K562 (cell line): ENCODE measurements around the gene SLC35D2. TPM values are rescaled to one million over a fixed set of nuclear protein-coding genes. Genes with fewer than 3 reads are reported as not detected.
A peak's percentile ranks its signal among the peaks of the same experiment; 100 is the strongest.

Experiments
- ATAC-seq: fragments of 200-7000 bp; cut with Tn5 transposase; 3 replicates; pipeline ENCODE4 v1.9.1; 2020; ENCODE audit warnings: moderate library complexity
- BruUV-seq: library from RNA; stranded (reverse); fragments of 400-500 nt; replicated peaks from 2 replicates; lab custom pipeline; 2021; lab: Mats Ljungman, UMichigan
- CTCF ChIA-PET: fragments of 300-600 bp; formaldehyde crosslinking; extraction: SDS; loops from one replicate; lab custom pipeline; 2021; ENCODE audit warnings: low intra/inter-chr PET ratio; lab: Yijun Ruan, JAX
- POLR2A ChIA-PET: fragments of 300-600, 350-650 bp; sonication (Branson Sonifier 250); formaldehyde crosslinking; extraction: SDS; loops from one replicate; lab custom pipeline; 2021; ENCODE audit warnings: antibody characterized with exemption, inconsistent platforms; lab: Yijun Ruan, JAX
- DNase-seq, 4 experiments: peaks; one replicate each; pipeline versions ENCODE4 v3.0.0 to v3.0.0-alpha.2; 2011 to 2018; ENCODE audit warnings: low spot score in 3 of 4, mixed read lengths in 3 of 4; ENCODE audit errors: extremely low read depth in 1 of 4
- FAIRE-seq: peaks from 2 replicates; lab custom pipeline; 2011; peaks lifted over from hg19 to GRCh38; lab: Jason Lieb, UNC
- H2AFZ ChIP-seq: 2 replicates; pipeline ENCODE4 v1.6.0; 2011; ENCODE audit warnings: low read depth, low read length, control low read depth, inconsistent platforms
- H3K27ac ChIP-seq: fragments of 200-600 bp; 3 replicates; pipeline ENCODE4 v1.8.0; 2011; ENCODE audit warnings: low read depth, mild to moderate bottlenecking, control low read depth, inconsistent platforms, low read length, moderate library complexity, mixed read lengths; ENCODE audit errors: extremely low read depth
- H3K27me3 ChIP-seq, 2 experiments: fragments of 300-600 bp in 1 of 2; 2 replicates in 1 of 2; 3 replicates in 1 of 2; pipeline versions ENCODE4 v1.6.0 to v1.8.0; 2011; ENCODE audit warnings: inconsistent platforms in 2 of 2, low read length in 2 of 2, mild to moderate bottlenecking in 1 of 2, mixed read lengths in 1 of 2, moderate library complexity in 1 of 2; ENCODE audit not compliant: control insufficient read depth in 2 of 2, insufficient read depth in 2 of 2
- H3K36me3 ChIP-seq: fragments of 300-600 bp; 3 replicates; pipeline ENCODE4 v1.8.0; 2011; ENCODE audit warnings: mild to moderate bottlenecking, low read length, inconsistent platforms; ENCODE audit not compliant: control insufficient read depth, insufficient read depth
- H3K4me1 ChIP-seq, 2 experiments: fragments of 200-600 bp in 1 of 2; replicated peaks in 1 of 2; 2 replicates in 1 of 2; 3 replicates in 1 of 2; pipeline versions ENCODE4 v1.5.1 to v1.8.0; 2011; ENCODE audit warnings: inconsistent platforms in 2 of 2, low read length in 2 of 2, mild to moderate bottlenecking in 1 of 2, mixed read lengths in 1 of 2, moderate library complexity in 1 of 2; ENCODE audit not compliant: control insufficient read depth in 2 of 2, insufficient read depth in 2 of 2
- H3K4me2 ChIP-seq: 2 replicates; pipeline ENCODE4 v1.6.1; 2011; ENCODE audit warnings: low read length, control low read depth, inconsistent platforms, mixed read lengths; ENCODE audit not compliant: insufficient read depth
- H3K4me3 ChIP-seq: fragments of 200-600 bp; sonication (generic), shearing (Covaris generic); 2 replicates; pipeline ENCODE4 v1.5.1; 2016; ENCODE audit warnings: control low read depth, inconsistent platforms
- H3K79me2 ChIP-seq: fragments of 200-600 bp; 3 replicates; pipeline ENCODE4 v1.8.0; 2011; ENCODE audit warnings: low read length, inconsistent platforms; ENCODE audit not compliant: control insufficient read depth, insufficient read depth
- H3K9ac ChIP-seq, 2 experiments: 2 replicates each; pipeline versions ENCODE4 v1.6.0 to v1.6.1; 2011; ENCODE audit warnings: low read depth in 2 of 2, low read length in 2 of 2, control low read depth in 1 of 2, inconsistent platforms in 1 of 2, mild to moderate bottlenecking in 1 of 2, mixed read lengths in 1 of 2; ENCODE audit not compliant: insufficient read depth in 1 of 2
- H3K9me1 ChIP-seq: one replicate; pipeline ENCODE4 v1.6.0; 2011; ENCODE audit warnings: inconsistent platforms, mild to moderate bottlenecking, low read length, moderate library complexity; ENCODE audit not compliant: control insufficient read depth, insufficient read depth
- H3K9me3 ChIP-seq: replicated peaks from 2 replicates; pipeline ENCODE4 v1.5.1; 2011; ENCODE audit warnings: low read depth, low read length, inconsistent platforms; ENCODE audit not compliant: control insufficient read depth, insufficient read depth
- H4K20me1 ChIP-seq: replicated peaks from 2 replicates; pipeline ENCODE4 v1.6.1; 2011; ENCODE audit warnings: low read length, inconsistent platforms, mixed read lengths; ENCODE audit not compliant: control insufficient read depth, insufficient read depth
- BCOR ChIP-seq: fragments of 450-650 bp; IDR thresholded peaks from 2 replicates; pipeline ENCODE4 v1.6.1; 2016
- ETV1 ChIP-seq: fragments of 450-650 bp; conservative IDR thresholded peaks from 2 replicates; pipeline ENCODE4 v1.6.1; 2016; ENCODE audit warnings: missing genetic modification characterization, control low read depth, low read depth, missing compliant biosample characterization
- GABPA ChIP-seq: fragments of 200-800 bp; sonication (Bioruptor generic); conservative IDR thresholded peaks from 2 replicates; pipeline ENCODE4 v1.6.1; 2016; ENCODE audit warnings: low read depth, missing genetic modification characterization, missing compliant biosample characterization
- HNRNPL ChIP-seq: fragments of 200-400 bp; formaldehyde crosslinking; IDR thresholded peaks from 2 replicates; pipeline ENCODE4 v1.6.1; 2017; ENCODE audit warnings: low read depth, mild to moderate bottlenecking, low read length
- HNRNPUL1 ChIP-seq: fragments of 200-400 bp; formaldehyde crosslinking; IDR thresholded peaks from 2 replicates; pipeline ENCODE4 v1.6.1; 2017; ENCODE audit warnings: low read length
- KAT8 ChIP-seq: fragments of 450-650 bp; IDR thresholded peaks from 2 replicates; pipeline ENCODE4 v1.6.1; 2016; ENCODE audit warnings: low read depth, mild to moderate bottlenecking
- NFE2 ChIP-seq: IDR thresholded peaks from 2 replicates; pipeline ENCODE4 v1.6.1; 2014; ENCODE audit warnings: antibody characterized with exemption, low read depth
- TBP ChIP-seq: optimal IDR thresholded peaks from 2 replicates; pipeline ENCODE3; 2011; ENCODE audit warnings: low read depth, low read length, improper control_type of control experiment
- ZFX ChIP-seq: sonication (generic); formaldehyde crosslinking; IDR thresholded peaks from 2 replicates; pipeline ENCODE4 v1.8.0; 2022; ENCODE audit warnings: mild to moderate bottlenecking, missing genetic modification reagents, moderate library complexity
- ZNF551 ChIP-seq: fragments of 250-450 bp; sonication (Bioruptor Pico); IDR thresholded peaks from 2 replicates; pipeline ENCODE4 v1.5.0; 2021; ENCODE audit warnings: mild to moderate bottlenecking, moderate library complexity
- ZNF766 ChIP-seq: fragments of 200-800 bp; sonication (Bioruptor generic); conservative IDR thresholded peaks from 2 replicates; pipeline ENCODE4 v1.6.1; 2016; ENCODE audit warnings: missing genetic modification characterization, missing compliant biosample characterization
- WGBS: fragments of 100-300 bp; shearing (Covaris generic); methylation state at CpG from one replicate; pipeline ENCODE4 v1.1.6; 2016; ENCODE audit warnings: low coverage, mixed read lengths; ENCODE audit not compliant: insufficient coverage; ENCODE audit errors: missing lambda C conversion rate; 5-methylcytosine and 5-hydroxymethylcytosine counted together
- in situ Hi-C: fragments of 300-500 bp; cut with MboI; formaldehyde crosslinking; loops from 4 replicates; pipeline ENCODE4 v1.15.0; 2018; ENCODE audit warnings: inconsistent platforms, mixed read lengths
- intact Hi-C: fragments of 100-400 bp; cut with micrococcal nuclease; formaldehyde crosslinking; loops from 2 replicates; pipeline ENCODE4 v1.14.2; 2022
- polyA plus RNA-seq, 8 experiments: library from polyadenylated mRNA; depleted of rRNA in 4 of 8; stranded (reverse) in 5 of 8; unstranded in 3 of 8; fragments of >200 nt; fragmentation: Nextera tagmentation in 2 of 8; fragmentation: Illumina TruSeq in 1 of 8; extraction: Ambion mirVana in 2 of 8; extraction: Trizol in 1 of 8; gene quantifications; 2 replicates each; pipeline versions ENCODE4 v1.2.1 to v1.2.3, GENCODE V29; 2011 to 2014; ENCODE audit warnings: inconsistent platforms in 1 of 8, missing spikeins in 1 of 8
- total RNA-seq, 7 experiments: library from RNA; depleted of rRNA in 6 of 7; stranded (reverse); fragments of >200 nt in 6 of 7; fragmentation: Illumina TruSeq in 2 of 7; extraction: Trizol in 2 of 7; gene quantifications; 2 replicates each; pipeline versions ENCODE4 v1.2.1 to v1.2.3, GENCODE V29; 2011 to 2021; ENCODE audit warnings: low replicate concordance in 1 of 7
- TF ChIP-seq, protein P1 (sequence below): fragments of 250-450 bp; sonication (Bioruptor Pico); IDR thresholded peaks from 2 replicates; pipeline ENCODE4 v1.8.0; 2022; ENCODE audit warnings: moderate library complexity, mild to moderate bottlenecking, inconsistent platforms
- TF ChIP-seq, protein P2 (sequence below): IDR thresholded peaks from 2 replicates; pipeline ENCODE4 v1.6.1; 2011; ENCODE audit not compliant: insufficient read length; ENCODE audit errors: extremely low read depth
- TF ChIP-seq, protein P3 (sequence below): fragments of 450-650 bp; IDR thresholded peaks from one replicate; pipeline ENCODE4 v1.6.1; 2018; ENCODE audit warnings: mild to moderate bottlenecking, moderate library complexity; ENCODE audit not compliant: partially characterized antibody
- TF ChIP-seq, protein P4 (sequence below): fragments of 450-650 bp; formaldehyde crosslinking; IDR thresholded peaks from 2 replicates; pipeline ENCODE4 v1.4.0; 2022; ENCODE audit warnings: mild to moderate bottlenecking, moderate library complexity

Gene SLC35D2
- total and polyA plus RNA-seq, 9 of the 15 experiments (the other 6 are each of a cell fraction or from before 2014, with no cell fraction given): 2.9 to 14.9 (median 11.7) TPM

DNA sequence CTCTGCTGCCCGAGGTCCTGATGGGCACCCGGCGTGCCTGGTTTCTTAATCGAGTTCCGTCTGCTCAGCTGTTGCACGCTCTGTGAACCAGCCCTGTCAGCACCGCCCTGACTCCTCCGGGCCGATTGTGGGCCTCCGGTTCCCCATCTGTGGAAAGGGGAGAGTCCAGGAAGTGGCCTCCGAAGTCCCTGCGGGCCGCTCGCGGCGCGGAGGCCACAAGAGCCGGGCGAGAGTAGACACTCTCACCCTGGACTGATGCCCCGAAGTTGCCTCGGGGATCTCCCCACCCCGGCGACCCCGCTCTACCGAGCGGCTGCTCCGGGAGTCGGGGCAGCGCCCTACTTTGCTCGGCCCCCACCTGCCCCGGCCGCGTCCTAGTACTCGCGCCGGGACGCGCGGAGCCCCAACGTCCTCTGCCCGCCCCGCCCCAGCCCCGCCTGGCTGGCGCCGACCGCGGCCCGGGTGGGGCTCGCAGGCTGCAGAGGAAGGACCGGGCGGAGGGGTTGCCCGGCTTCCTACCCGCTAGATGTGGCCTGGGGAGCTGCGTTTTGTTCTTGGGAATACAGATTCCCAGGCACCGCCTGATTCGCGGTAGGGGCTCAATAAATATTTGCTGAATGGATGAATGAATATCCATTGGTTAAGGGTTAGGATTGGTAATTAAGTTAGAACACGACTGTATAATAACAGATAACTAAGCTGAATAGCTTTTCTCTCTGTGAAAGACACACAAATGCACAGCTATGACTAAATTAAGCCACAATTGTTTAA lies 35.6 kb upstream of the SLC35D2 start (continued):
- TF ChIP-seq GABPA: peak; percentile 40
- peak; percentile 63 for TF ChIP-seq TBP
- TF ChIP-seq, protein P1, sequence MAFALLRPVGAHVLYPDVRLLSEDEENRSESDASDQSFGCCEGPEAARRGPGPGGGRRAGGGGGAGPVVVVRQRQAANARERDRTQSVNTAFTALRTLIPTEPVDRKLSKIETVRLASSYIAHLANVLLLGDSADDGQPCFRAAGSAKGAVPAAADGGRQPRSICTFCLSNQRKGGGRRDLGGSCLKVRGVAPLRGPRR (CRISPR knock-in tag): no peak

DNA sequence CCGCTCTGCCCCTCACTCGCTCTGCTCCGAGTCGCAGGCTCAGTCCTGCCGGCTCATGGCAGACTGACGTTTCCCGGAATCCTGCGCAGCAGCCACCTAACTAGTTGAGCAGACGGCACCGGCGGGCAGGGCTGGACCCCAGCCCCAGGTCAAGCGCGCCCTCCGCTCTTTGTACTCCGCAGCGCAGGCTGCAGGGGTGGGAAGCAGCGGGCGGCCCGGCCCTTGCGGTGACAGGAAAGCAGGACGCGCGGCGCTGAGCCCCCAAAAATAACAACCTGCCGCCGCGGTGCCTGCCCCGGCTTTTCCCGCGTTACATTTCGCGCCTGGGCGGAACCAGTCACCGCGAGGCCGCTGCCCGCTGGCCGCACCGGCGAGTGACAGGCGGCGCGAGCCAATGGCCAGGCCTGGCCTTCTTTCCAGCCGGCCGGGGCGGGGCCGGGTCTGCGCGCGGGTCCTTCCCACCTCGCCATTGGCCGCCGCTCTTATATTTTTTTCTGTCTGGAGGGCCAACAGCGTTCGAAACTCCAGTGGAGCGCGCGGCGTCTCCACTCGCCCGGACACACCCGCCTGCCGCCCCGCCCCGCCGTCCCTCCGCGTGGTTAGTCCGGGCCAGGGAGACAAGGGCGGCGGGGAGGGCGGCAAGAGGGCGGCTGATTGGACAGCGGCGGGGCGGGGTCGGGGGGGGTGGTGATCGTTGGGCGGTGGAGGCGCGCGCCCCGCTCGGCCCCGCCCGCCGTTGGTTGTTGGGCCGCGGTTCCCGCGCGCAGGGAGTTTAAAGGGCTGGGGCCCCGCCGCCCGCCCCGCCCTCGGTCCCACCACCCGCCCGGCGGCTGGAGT lies 34.8 kb upstream of the SLC35D2 start, which contains the start of gene ZNF367:
Gene ZNF367 (minus strand): TSS at position 288 of the 837 bp plus-strand sequence. CDS start 338 bp downstream, outside the sequence.
- H3K27ac ChIP-seq: peak within 1 kb of the TSS; percentile 100
- H3K27me3 ChIP-seq: no peaks in the 10 kb centered on the region
- H3K9ac ChIP-seq: peak within 1 kb of the TSS; percentile 99 to 100
- H2AFZ ChIP-seq: peak within 1 kb of the TSS; percentile 73
- H3K36me3 ChIP-seq: peaks cover 19% of the 10 kb centered on the region; the same call in 2 of the 3 replicates
- intact Hi-C loops (loop anchor here (5.0 to 10.0 kb wide), 2 partner anchors 76 to 94 kb away; no protein-coding TSS in a partner anchor), in situ Hi-C loops (no loop called here)
- POLR2A ChIA-PET: no interaction called here
- ATAC-seq (peak; percentile 88), DNase-seq (peak; percentile 89 to 97 (median 94)), FAIRE-seq (peak; percentile 49)
- peaks cover 16% of the 10 kb centered on the region for H4K20me1 ChIP-seq
- CTCF ChIA-PET: no interaction called here
- peak within 1 kb of the TSS; percentile 98 for H3K4me2 ChIP-seq
- 1% methylated on average over 44 of the region's 100 CpGs for WGBS
- peaks cover 23 to 26% of the 10 kb centered on the region in 2 experiments; a peak in 4 of 5 replicates for H3K4me1 ChIP-seq
- peaks cover 57% of the 10 kb centered on the region for H3K79me2 ChIP-seq
- TSS peak; percentile 46 for BruUV-seq
- no peaks in the 10 kb centered on the region for H3K9me3 ChIP-seq
- peak within 1 kb of the TSS; percentile 95 for H3K4me3 ChIP-seq
- H3K9me1 ChIP-seq: no peaks in the 10 kb centered on the region
- TF ChIP-seq BCOR: 0 out of 2 replicates have a peak, but pooled peaks have one; percentile 23
- no peak for TF ChIP-seq ETV1 (tag)
- TF ChIP-seq, protein P2, sequence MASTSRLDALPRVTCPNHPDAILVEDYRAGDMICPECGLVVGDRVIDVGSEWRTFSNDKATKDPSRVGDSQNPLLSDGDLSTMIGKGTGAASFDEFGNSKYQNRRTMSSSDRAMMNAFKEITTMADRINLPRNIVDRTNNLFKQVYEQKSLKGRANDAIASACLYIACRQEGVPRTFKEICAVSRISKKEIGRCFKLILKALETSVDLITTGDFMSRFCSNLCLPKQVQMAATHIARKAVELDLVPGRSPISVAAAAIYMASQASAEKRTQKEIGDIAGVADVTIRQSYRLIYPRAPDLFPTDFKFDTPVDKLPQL: no peak
- TF ChIP-seq ZNF766 (CRISPR knock-in tag): no peak
- TF ChIP-seq, protein P3, sequence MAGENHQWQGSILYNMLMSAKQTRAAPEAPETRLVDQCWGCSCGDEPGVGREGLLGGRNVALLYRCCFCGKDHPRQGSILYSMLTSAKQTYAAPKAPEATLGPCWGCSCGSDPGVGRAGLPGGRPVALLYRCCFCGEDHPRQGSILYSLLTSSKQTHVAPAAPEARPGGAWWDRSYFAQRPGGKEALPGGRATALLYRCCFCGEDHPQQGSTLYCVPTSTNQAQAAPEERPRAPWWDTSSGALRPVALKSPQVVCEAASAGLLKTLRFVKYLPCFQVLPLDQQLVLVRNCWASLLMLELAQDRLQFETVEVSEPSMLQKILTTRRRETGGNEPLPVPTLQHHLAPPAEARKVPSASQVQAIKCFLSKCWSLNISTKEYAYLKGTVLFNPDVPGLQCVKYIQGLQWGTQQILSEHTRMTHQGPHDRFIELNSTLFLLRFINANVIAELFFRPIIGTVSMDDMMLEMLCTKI: no peak
- no peak for TF ChIP-seq KAT8
- TF ChIP-seq ZNF551: no peak
- TF ChIP-seq NFE2: no peak
- no peak for TF ChIP-seq HNRNPUL1
- no peak for TF ChIP-seq HNRNPL
- no peak for TF ChIP-seq ZFX
- TF ChIP-seq, protein P4, sequence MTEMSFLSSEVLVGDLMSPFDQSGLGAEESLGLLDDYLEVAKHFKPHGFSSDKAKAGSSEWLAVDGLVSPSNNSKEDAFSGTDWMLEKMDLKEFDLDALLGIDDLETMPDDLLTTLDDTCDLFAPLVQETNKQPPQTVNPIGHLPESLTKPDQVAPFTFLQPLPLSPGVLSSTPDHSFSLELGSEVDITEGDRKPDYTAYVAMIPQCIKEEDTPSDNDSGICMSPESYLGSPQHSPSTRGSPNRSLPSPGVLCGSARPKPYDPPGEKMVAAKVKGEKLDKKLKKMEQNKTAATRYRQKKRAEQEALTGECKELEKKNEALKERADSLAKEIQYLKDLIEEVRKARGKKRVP (CRISPR knock-in tag): no peak
